HG03064 (cell line): ENCODE measurements around the gene UBE2Q1.
"Not testable (repeated sequence)": the region's sequence is repeated elsewhere in the genome, so short reads cannot be mapped to it uniquely, and the experiment has no call there.

Experiments
- ATAC-seq: cut with Tn5 transposase; IDR thresholded peaks from one replicate; pipeline ENCODE4 v1.9.1; 2021; ENCODE audit warnings: low read depth; ENCODE audit not compliant: unreplicated experiment

UBE2Q1 gene

DNA sequence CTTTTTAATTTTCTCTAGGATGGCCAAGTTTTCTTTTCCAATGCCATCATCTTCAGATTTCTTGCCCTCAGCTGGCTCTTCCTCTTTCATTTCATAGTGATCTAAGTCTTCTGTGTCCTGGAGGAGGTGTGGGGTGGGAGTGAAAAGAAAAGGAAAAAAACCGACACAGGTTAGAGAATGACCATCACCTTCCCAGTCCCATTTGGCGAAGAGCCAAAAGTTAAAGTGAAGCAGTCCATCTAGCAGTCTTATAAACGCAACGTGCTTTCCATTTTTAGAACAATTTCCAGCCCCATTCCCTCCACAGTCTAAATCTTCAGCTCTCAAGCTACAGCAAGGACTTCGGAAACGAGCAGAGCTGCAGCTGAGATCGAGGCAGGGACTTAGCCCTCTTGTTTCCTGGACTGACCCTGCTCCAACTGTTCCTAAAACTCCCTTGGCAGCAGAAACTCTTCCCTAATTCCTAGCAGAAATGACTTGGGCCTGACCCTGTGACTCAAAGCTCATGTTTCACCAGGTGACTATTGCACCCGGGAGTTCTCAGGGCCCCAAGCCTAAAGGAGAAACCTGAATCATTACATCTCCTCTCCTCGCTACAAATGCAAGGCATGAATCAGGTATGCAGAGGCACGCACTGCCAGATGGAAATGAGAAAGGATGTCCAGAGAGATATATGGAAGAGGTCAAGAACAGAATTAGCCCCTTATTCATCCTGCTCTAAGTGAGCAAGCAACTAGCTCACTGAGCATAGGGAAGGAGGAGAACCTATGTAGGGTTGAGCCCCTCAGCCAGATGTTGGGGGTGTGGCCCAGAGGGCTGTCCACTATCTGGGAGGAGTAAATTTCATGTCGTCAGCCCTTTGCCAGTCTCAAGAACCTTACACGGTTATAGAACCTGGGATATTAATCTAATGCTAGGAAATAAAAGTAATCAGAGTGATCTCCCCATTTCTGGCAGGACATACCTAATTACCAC, 5.1 kb downstream of the UBE2Q1 start:
- no peak for ATAC-seq

DNA sequence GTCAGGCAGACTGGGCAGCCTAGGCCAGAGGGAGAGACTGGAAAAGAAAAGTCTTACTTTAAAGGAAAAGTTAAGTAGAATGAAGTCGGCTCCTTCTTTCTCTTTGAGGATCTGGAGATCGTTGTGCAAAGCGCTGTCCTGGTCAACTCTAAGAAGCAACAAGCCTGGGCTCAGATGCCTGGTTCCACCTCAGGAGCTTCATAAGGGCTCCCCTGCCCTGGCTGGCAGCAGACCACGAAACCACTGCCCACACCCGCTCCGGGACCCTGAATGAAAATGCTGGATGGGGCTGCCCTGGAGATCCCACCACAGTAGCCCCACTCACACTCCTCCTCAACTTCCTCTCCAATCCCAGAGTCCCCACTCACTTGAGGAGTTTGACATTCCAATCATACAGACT, 6.4 kb downstream of the UBE2Q1 start:
- no peak for ATAC-seq

DNA sequence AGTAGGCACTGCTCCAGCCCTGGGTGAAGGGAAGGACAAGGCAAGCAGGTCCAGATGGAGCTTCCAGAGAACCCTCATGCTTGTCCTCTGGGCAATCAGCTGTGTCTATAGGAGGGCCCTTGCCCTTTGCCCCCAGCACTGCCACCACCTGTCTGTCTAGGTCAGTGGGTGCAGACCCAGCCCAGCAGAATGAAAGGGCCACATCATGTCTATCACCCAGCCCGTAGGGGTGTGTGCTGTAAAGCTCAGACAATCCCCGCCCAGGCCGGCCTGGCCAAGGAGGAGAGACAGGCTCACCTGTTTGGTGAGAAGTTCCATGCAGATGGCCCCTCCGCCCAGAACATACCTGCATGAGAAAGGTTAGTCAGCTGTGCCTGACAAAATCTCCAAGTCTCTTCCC, 7.0 kb downstream of the UBE2Q1 start:
- ATAC-seq: no peak

DNA sequence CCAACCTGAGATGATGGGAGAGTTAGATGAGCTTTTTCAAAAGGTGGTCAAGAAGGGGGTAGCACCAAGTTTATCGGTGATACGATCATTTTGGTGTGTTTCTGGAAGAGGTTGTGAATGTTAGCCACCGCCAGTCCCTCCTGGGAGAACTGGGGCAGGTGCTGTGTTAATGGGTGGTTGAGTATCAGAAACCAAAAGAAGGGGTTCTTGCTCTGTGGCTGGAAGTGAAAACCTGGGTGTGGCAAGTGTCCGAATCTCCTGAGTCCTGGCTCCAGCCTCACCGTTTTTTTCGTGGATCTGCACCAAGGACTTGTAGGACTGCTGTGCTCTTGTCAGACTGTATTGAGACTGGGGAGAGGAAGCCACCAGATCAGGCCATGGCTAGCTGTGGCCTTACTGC, 7.8 kb downstream of the UBE2Q1 start:
- ATAC-seq: no peak

DNA sequence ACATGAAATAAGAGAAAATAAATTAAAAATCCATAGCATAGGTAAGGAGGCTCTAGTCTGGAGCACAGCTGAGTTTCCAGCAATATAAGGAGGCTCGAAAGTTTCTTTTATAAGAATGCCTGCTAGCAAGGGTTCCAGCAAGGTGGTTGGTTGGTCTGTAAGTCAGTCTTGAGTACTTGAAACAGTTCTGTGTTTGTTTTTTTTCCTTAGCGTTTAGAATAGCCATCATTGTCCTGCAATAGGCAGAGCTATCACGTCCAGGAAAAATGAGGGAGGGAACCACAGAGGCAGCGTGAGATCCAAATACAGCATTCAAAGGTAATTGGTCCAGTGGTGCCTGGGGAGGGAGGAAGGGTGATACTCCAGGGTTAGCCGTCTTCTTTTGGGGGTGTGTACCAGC, 8.4 kb downstream of the UBE2Q1 start:
- no peak for ATAC-seq

DNA sequence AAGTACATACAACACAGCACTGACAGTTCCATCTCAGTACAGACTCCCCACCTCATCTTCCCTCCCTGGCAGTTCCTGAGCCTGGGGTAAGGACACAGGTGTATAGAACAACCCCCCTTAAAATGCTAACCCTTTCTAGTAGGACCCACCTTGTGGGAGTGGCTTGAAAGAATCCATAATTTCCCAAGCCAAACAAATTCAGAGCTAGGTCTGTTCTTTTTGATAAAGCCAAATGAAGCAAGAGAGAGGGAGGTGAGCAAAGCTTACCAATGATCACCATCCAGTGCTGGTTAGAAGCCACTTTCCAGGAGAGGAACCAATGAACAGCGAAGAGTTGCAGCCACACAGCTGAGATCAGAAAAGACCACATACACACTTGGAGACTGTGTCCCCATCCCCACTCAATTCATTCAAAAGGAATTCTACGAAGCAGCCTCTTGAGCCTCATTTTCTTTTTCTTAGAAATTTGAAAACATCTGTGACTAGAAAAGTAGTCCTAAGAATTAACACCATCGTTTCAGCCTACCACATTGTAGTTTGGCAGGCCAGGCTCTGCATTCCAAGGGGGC, 9.2 kb downstream of the UBE2Q1 start:
- no peak for ATAC-seq

DNA sequence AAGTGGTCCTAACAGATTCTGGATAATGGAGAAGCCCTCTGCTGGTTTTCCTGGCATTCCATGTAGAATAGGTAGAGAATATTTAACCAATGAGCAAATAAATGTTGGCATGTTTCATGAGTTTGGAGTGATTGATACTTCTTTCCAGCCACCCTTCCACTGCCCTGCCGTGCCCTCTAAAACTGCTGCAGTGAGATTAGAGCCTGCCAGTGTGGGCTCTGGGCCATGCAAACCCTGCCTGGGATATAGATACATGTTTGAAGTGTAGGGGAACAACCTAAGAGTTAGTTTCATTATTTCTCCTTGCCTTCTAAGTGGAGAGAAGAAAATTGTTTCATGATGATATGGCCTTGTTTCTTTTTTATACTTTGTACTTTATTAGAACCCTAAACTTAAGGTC, 10.4 kb downstream of the UBE2Q1 start:
- ATAC-seq: no peak

DNA sequence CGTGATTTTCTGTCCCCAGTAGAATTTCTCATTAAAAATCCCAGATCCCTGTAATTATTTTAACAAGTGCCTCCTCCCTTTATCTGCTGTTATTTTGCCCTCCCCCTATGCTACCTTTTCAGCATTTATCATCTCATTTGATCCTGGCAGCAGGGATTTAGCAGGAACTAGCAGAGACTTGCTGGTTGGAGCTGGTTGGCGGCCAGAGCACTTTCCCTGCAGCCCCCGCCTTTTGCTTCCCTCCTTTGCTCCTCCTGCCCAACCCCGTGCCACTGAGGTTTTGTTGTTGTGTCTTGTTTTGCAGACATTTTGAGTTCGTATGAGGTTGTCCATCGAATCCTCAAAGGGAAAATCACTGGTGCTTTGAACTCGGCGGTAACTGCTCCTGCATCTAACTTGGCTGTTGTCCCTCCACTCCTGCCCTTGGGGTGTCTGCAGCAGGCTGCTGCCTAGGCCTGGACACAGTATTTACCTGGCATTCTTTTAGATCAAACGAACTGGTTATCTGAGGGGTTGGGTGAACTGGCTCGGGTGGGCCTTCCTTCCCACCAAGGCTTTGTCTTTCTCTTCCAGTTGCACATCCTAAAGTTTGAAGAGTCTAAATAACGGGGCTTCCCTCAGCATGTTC, 11.2 kb downstream of the UBE2Q1 start:
- no peak for ATAC-seq

DNA sequence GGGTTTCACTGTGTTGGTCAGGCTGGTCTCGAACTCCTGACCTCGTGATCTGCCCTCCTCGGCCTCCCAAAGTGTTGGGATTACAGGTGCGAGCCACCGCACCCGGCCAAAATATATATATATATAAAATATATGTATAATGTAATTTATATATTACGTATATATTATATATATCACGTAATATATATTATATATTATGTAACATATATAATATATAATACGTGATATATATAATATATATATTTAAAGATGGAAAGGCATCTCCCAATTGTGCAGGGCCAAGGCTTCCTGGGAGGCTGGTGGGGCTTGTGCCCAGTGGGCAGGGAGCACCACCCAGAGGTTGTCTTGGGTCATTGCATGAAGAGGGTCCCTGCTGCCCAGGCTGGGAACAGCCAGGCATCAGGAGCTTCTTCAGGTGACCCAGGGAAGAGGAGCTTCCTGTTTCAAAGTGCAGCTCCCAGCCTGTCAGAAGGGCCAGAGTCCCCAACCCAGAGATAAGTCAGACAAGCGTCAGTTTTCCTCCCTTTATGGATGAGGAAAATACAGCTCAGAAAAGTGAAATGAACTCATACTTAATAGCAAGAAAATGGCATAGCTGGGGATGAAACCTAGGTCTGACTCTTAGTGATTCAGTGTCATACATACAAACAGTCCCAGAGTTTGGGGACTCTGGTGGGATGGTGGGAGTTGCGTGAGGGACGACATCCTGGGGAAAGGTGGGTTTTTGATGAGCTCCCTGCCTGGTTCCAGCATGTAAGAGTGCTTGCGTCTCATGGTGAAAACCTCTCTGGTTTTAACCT, 12.0 kb downstream of the UBE2Q1 start:
- no peak for ATAC-seq

DNA sequence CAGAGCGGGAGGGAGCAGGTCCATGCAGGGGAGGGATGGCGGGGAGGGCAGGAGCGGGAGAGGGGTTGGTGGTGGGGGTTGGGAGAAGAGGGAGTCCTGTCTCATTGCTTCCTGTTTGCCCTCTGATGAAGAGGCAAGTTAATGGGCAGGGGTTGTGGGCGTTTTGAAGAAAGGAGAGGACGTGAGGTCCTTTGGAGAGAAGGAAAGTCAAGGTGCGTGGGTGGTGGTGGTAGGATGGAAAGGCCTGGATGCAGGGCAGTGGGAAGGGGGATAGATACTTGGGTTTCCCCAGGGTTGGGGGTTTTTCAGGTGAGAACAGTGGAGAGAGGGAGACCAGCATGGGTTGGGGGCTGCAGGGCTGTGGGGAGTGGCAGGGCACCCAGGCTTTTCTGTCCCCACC, 17.2 kb downstream of the UBE2Q1 start:
- ATAC-seq: no peak

DNA sequence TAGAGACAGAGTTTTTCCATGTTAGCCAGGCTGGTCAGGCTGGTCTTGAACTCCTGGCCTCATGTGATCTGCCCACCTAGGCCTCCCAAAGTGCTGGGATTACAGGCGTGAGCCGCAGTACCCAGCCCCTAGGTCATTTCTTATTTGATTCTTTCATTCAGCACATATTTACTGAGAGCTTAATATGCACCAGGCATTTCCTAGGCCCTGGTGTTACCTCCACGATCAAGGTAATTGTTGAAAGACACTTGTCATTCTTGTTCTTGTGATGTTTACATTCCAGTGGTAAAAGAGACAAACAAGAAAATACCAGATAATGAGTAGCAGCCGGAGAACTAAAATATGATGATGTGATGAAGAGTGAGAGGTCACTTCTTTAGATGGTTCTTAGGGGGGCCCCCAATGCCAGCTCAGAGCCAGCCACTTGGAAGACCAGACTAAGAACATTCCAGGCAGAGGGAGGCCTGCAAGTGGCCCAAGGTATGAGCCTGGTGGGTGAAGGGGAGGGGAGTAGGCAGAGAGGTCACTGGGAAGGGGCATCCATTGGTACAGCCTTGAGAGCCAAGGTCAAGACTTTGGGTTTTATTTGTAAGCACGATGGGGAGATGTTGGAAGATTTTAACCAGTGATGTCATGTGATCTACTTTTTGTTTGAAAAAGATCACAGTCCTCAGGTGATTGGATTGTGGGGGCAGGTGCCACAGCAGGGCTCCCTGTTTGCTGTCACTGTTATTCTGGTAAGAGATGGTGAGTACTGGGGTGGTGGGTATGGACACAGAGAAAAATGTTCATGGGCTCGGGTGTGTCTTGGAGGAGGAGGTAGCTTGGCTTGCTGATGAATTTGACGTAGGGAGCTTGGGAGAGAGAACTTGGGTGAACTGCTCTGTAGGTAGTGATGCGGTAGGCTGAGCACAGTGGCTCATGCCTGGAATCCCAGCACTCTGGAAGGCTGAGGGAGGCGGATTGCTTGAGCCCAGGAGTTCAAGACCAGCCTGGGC, 18.7 kb downstream of the UBE2Q1 start:
- ATAC-seq: no peak

DNA sequence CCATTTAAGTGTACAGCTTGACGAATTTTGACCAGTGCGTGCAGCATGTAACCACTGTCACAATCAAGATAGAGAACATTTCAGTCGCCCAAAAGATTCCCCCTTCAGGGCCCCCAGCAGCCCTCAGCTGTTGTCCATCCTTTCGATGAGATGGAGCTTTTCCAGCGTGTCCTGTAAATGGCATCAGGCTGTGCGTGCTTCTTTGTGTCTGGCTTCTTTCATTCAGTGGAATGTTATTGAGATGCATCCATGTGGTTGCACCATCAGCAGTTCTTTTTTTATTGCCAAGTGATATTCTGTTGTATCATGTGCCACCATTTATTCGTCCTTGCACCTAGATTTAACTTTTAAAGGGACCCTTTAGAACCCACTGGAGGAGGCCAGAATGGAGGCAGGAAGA, 21.9 kb downstream of the UBE2Q1 start:
- ATAC-seq: no peak

DNA sequence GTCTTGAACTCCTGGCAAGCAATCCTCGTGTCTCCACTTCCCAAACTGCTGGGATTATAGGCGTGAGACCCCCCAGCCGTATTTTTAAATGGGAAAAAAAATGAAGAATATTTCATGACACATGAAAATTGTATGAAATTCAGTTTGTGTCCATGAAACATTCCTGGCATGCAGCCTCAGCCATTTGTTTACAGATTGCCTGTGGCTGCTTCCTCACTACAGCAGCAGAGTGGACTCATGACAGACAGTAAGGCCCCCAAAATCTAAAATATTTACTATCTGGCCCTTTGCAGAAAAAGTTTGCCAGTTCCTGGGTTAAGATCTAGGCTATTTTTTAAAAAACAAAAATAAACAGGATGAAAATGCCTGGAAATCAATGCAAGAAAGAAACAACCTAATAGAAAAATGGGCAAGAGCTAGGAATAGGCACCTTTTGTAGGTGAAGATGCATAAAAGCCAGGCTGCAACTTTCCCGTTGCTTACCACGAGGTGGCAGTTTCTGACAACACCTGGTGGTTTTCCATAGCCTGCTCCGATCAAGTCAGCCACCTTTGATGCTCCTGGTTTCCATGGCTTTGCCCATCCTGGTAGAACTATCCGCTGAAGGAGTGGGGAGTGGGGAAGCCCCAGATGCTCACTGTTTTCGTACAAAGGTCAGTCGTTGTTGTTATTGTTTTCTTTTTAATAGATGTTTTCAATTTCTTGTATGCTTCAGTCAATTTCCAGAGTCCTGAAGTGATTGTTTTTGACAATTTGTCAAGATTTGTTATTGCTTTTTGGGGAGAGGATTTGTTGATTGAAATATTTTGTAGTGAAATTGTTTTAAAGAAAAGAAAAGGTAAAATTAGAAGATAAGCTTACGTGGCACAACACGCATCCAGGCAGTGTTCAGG, 24.3 kb downstream of the UBE2Q1 start:
- no peak for ATAC-seq

DNA sequence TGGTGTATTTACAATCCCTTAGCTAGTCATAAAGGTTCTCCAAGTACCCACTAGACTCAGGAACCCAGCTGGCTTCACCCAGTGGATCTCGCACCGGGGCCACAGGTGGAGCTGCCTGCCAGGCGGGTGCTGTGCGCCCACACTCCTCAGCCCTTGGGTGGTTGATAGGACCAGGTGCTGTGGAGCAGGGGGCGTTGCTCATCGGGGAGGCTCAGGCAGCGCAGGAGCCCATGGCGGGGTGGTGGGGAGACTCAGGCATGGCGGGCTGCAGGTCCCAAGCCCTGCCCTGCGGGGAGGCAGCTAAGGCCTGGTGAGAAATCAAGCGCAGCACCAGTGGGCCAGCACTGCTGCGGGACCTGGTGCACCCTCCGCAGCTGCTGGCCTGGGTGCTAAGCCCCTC, 26.5 kb downstream of the UBE2Q1 start:
- not testable (repeated sequence) for ATAC-seq

DNA sequence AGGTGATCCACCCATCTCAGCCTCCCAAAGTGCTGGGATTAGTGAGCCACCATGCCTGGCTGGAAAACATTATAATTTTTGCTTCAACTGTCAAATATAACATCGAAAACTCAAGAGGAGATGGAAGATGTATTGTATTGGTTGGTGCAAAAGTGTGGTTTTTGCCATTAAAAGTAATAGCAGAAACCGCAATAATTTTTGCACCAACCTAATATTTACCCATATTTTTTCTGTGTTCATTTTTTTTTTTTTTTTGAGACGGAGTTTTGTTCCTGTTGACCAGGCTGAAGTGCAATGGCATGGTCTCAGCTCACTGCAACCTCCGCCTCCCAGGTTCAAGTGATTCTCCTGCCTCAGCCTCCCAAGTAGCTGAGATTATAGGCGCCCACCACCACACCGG, 29.2 kb downstream of the UBE2Q1 start:
- no peak for ATAC-seq

DNA sequence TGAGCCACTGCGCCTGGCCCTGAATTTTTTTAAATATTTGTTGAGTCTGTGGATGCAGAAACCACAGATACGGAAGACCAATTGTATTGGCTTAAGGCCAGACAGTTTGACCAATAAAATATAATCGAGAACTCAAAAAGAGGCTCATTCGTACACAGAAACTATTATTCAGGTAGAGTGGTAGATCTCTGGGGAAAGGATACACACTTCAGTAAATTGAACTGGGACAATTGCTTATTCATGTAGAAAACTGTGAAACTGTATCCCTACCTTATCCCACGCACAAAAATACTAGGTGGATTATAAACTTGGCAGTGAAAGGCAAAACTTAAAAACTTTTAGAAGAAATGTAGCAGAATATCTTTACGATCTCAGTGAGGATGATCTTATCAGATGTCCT, 31.3 kb downstream of the UBE2Q1 start:
- ATAC-seq: no peak

DNA sequence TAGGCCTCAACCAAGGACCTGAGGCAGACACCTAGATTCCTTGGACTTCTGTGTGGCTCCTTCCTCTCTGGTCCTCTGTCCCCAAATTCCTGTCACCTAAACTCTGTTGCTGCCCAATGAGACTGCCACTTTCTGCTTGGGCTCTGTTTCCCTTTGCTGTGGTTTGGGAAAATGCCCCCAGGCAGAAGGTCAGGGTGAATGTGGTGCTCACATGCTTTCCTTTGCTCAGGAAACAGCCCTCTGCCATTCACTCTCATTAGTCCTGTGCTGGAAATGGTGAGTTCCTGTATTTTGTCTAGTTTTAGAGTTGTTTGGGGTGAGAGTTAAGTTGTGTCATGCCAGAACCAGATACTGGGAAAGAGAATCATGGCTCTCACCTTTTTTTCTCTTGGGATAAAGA, 33.6 kb downstream of the UBE2Q1 start:
- ATAC-seq: no peak

DNA sequence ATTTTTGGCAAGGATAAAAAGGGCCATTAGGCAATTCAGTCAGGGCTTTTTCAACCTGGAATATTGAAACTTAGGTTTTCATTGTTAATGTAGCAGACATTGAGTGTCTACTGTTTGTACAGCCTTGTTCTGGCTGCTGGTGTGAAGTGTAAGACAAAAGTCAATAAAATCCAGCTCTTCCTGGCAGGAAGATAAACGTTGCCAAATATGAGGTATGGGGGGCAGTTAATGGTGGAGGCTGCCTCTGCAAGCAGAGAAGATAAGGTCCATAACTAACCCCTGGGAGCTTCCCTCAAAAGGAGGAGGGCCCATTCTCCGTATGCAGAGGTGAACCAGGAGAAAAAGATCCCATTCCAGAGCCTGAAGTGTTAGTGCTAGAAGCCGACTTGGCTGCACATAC, 36.8 kb downstream of the UBE2Q1 start:
- ATAC-seq: no peak

DNA sequence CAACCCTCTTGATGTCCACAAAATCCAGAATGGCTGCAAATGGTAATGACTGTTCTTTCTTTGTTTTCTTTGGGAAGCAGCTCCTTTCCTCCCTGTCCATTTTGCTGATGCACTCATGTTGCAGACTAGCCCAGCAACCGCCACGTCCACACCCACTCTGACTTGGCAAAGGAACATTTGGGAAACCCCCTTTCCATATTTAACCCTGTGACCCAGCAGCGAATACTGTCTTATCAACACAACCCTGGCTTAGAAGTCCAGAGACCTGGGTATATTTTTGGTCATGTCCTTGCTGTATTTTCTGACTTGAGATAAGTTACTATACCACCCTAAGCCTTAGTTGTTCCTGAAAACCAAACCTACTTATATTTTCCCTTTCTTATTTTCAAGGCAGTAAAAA, 38.1 kb downstream of the UBE2Q1 start:
- no peak for ATAC-seq
